Measurements from ENCODE around the gene TRPM5.

Gene TRPM5

DNA sequence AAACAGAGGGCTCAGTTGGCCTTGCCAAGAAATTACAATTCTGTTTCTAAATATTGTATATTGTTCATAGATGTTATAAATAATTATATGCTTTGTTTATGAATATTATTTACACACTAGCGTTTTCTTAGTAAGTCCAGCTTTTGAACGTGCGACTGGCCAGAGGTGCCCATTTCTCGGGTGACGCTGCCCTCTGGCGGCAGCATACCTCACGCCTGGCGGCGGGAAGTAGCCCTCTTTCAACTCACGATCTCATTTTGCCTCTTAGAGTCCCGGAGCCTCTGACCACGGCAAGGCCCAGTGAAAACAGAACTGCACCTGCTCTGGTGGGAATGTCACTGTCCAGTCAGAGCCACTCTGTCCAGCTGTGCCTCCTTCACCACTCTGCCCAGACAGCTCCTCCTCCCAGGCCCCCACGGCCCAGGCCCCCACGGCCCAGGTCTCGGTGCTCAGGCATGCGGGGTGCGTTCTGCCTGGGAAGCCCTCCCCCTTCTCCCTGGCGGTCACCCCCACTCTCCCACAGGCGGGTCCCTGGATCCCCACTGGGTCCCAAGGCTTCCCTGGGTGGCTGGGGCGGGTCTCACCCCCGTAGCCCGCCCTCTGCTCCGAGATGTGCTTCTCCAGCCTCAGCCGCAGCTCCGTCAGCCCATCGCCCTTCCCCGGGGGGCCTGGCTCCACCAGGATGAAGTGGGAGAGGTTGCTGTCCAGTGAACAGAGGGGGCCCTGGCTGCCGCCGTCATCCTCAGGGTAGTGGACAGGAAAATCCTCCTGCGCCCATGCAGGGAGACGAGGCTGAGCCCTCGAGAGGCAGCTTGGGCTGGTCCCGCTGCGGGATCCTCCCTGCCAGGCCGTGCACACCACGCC is 24.4 kb downstream of the TRPM5 start:
- DNase-seq (ENCODE audit: low read depth in 1 of 2, low spot score in 1 of 2): peak in 1 of 2 experiments; percentile 73
- Histone ChIP-seq H3K4me3 (replicated peaks; ENCODE audit: insufficient read depth, low read length) (no peak overlapping the region), H3K27me3 (ENCODE audit: insufficient read depth, poor library complexity, severe bottlenecking) (no peaks in the 10 kb centered on the region), H3K27ac (replicated peaks) (no peak overlapping the region)
- TF ChIP-seq, protein P1, sequence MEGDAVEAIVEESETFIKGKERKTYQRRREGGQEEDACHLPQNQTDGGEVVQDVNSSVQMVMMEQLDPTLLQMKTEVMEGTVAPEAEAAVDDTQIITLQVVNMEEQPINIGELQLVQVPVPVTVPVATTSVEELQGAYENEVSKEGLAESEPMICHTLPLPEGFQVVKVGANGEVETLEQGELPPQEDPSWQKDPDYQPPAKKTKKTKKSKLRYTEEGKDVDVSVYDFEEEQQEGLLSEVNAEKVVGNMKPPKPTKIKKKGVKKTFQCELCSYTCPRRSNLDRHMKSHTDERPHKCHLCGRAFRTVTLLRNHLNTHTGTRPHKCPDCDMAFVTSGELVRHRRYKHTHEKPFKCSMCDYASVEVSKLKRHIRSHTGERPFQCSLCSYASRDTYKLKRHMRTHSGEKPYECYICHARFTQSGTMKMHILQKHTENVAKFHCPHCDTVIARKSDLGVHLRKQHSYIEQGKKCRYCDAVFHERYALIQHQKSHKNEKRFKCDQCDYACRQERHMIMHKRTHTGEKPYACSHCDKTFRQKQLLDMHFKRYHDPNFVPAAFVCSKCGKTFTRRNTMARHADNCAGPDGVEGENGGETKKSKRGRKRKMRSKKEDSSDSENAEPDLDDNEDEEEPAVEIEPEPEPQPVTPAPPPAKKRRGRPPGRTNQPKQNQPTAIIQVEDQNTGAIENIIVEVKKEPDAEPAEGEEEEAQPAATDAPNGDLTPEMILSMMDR (IDR thresholded peaks at IDR 0.05; ENCODE audit: insufficient read depth, low read length): peak; percentile 82
- no peak for TF ChIP-seq POLR2AphosphoS5 (IDR thresholded peaks at IDR 0.05; ENCODE audit: low read depth)
- TF ChIP-seq SPI1 (IDR thresholded peaks at IDR 0.05; ENCODE audit: borderline replicate concordance, low read depth): no peak
- no peak for TF ChIP-seq GABPA (IDR thresholded peaks at IDR 0.05; ENCODE audit: low read depth)
- no peak for TF ChIP-seq REST (IDR thresholded peaks at IDR 0.05; ENCODE audit: insufficient replicate concordance, low read depth)

DNA sequence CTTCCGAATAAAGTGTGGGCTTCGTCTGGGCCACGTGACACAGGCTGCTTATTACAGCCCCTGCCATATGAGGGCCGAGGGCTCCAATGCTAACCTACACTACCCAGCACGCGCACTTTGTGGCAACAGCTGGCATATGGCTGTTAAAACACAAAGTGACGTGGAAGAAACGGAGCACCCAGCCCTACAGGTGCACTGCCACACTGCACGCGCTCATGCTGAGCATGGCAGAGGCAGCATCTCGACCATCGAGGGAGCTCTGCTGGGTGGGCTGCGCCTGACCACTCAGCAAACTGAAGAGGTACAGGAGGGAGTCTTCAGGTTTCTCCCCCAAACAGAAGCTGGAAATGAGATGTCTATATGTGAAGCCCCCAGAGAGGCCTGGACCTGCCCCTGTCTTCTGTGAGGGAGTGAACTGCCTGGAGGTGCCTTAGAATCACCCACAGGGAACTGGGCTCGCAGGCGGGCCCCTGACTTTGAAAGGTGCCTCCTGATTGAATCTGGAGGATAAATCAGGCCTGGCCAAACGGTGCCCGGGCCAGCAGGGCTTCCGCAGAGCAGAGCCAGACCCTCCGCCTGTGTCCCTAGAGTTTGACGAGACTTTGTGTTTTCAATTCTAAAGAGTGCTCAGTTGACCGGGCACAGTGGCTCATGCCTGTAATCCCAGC is 25.5 kb downstream of the TRPM5 start:
- DNase-seq (ENCODE audit: low read depth in 1 of 2, low spot score in 1 of 2): no peak
- Histone ChIP-seq H3K4me3 (replicated peaks; ENCODE audit: insufficient read depth, low read length) (no peak overlapping the region), H3K27me3 (ENCODE audit: insufficient read depth, poor library complexity, severe bottlenecking) (no peaks in the 10 kb centered on the region), H3K27ac (replicated peaks) (no peak overlapping the region)
- no peak for TF ChIP-seq GABPA (IDR thresholded peaks at IDR 0.05; ENCODE audit: low read depth)
- no peak for TF ChIP-seq SPI1 (IDR thresholded peaks at IDR 0.05; ENCODE audit: borderline replicate concordance, low read depth)
- TF ChIP-seq, protein P1 (IDR thresholded peaks at IDR 0.05; ENCODE audit: insufficient read depth, low read length): no peak
- no peak for TF ChIP-seq POLR2AphosphoS5 (IDR thresholded peaks at IDR 0.05; ENCODE audit: low read depth)
- no peak for TF ChIP-seq REST (IDR thresholded peaks at IDR 0.05; ENCODE audit: insufficient replicate concordance, low read depth)

- TF ChIP-seq, protein P1 (IDR thresholded peaks at IDR 0.05; ENCODE audit: insufficient read depth, low read length): no peak
- TF ChIP-seq POLR2AphosphoS5 (IDR thresholded peaks at IDR 0.05; ENCODE audit: low read depth) (no peak), REST (IDR thresholded peaks at IDR 0.05; ENCODE audit: insufficient replicate concordance, low read depth) (no peak), GABPA (IDR thresholded peaks at IDR 0.05; ENCODE audit: low read depth) (no peak), SPI1 (IDR thresholded peaks at IDR 0.05; ENCODE audit: borderline replicate concordance, low read depth) (no peak)
- DNase-seq (ENCODE audit: low read depth in 1 of 2, low spot score in 1 of 2): no peak
- Histone ChIP-seq H3K27me3 (ENCODE audit: insufficient read depth, poor library complexity, severe bottlenecking) (no peaks in the 10 kb centered on the region), H3K4me3 (replicated peaks; ENCODE audit: insufficient read depth, low read length) (no peak overlapping the region), H3K27ac (replicated peaks) (no peak overlapping the region)
Measured at GRCh38 chr11:2417856-2418692, 26.2 kb downstream of the TRPM5 start.

Data from HL-60 (cell line).